CD14-positive monocyte (primary cell): ENCODE measurements around the gene PPTC7. TPM values are rescaled to one million over a fixed set of nuclear protein-coding genes. Genes with fewer than 3 reads are reported as not detected.

Experiments
- DNase-seq, 3 donors: peaks; one replicate each; pipeline ENCODE4 v3.0.0-alpha.2; 2011 to 2022
- H2AFZ ChIP-seq: 2 replicates; pipeline ENCODE4 v1.6.0; 2012; ENCODE audit warnings: mild to moderate bottlenecking, low read depth, low read length, inconsistent platforms; ENCODE audit not compliant: insufficient read depth, poor library complexity, severe bottlenecking
- H3K27ac ChIP-seq, 2 donors: 1 replicate in 1 of 2; 2 replicates in 1 of 2; pipeline ENCODE4 v1.5.1; 2012 to 2013; ENCODE audit warnings: low read length in 2 of 2, control low read depth in 1 of 2, inconsistent platforms in 1 of 2, low read depth in 1 of 2, mild to moderate bottlenecking in 1 of 2
- H3K27me3 ChIP-seq, 2 donors: one replicate each; pipeline versions ENCODE4 v1.6.0 to v1.6.1; 2011 to 2013; ENCODE audit warnings: low read length in 2 of 2; ENCODE audit not compliant: control insufficient read depth in 2 of 2, insufficient read depth in 2 of 2
- H3K36me3 ChIP-seq, 2 donors: replicated peaks in 1 of 2; 1 replicate in 1 of 2; 2 replicates in 1 of 2; pipeline versions ENCODE4 v1.5.1 to v1.6.1; 2012 to 2013; ENCODE audit warnings: low read length in 2 of 2, control low read depth in 1 of 2, inconsistent platforms in 1 of 2, mild to moderate bottlenecking in 1 of 2; ENCODE audit not compliant: insufficient read depth in 2 of 2, control insufficient read depth in 1 of 2
- H3K4me1 ChIP-seq, 2 donors: 1 replicate in 1 of 2; 2 replicates in 1 of 2; pipeline versions ENCODE4 v1.5.1 to v1.6.1; 2012 to 2013; ENCODE audit warnings: low read length in 2 of 2, control low read depth in 1 of 2, inconsistent platforms in 1 of 2, mild to moderate bottlenecking in 1 of 2, moderate library complexity in 1 of 2; ENCODE audit not compliant: insufficient read depth in 2 of 2, control insufficient read depth in 1 of 2
- H3K4me2 ChIP-seq: replicated peaks from 2 replicates; pipeline ENCODE3; 2012; ENCODE audit warnings: low read length, moderate library complexity, mild to moderate bottlenecking; ENCODE audit not compliant: poor library complexity, severe bottlenecking; ENCODE audit errors: extremely low read depth
- H3K4me3 ChIP-seq, 3 experiments: fragments of 200-600 bp in 1 of 3; sonication (generic) in 1 of 3; replicated peaks in 1 of 3; 1 replicate in 2 of 3; 2 replicates in 1 of 3; pipeline ENCODE4 v1.5.1; 2011 to 2013; ENCODE audit warnings: low read length in 3 of 3, mild to moderate bottlenecking in 3 of 3, control low read depth in 2 of 3, low read depth in 2 of 3, inconsistent platforms in 1 of 3, moderate library complexity in 1 of 3
- H3K79me2 ChIP-seq: 2 replicates; pipeline ENCODE4 v1.6.0; 2012; ENCODE audit warnings: mild to moderate bottlenecking, control low read depth, inconsistent platforms, low read length, moderate library complexity; ENCODE audit not compliant: insufficient read depth
- H3K9ac ChIP-seq: 2 replicates; pipeline ENCODE4 v1.6.0; 2017; ENCODE audit warnings: low read length, mild to moderate bottlenecking; ENCODE audit not compliant: insufficient read depth, poor library complexity, severe bottlenecking
- H3K9me3 ChIP-seq, 2 donors: replicated peaks in 1 of 2; 1 replicate in 1 of 2; 2 replicates in 1 of 2; pipeline versions ENCODE4 v1.5.1 to v1.6.1; 2012 to 2013; ENCODE audit warnings: low read length in 2 of 2, control low read depth in 1 of 2; ENCODE audit not compliant: control insufficient read depth in 1 of 2, insufficient read depth in 1 of 2
- H4K20me1 ChIP-seq: 2 replicates; pipeline ENCODE4 v1.6.0; 2012; ENCODE audit warnings: mild to moderate bottlenecking, low read length, control low read depth, moderate library complexity; ENCODE audit not compliant: insufficient read depth
- H3K27ac Mint-ChIP-seq, 7 donors: one replicate each; pipeline ENCODE4 v1.8.0; 2020; ENCODE audit warnings: mild to moderate bottlenecking in 7 of 7, mixed read lengths in 7 of 7, moderate library complexity in 6 of 7, inconsistent platforms in 2 of 7
- H3K27me3 Mint-ChIP-seq, 3 donors: one replicate each; pipeline ENCODE4 v1.8.0; 2021 to 2022; ENCODE audit warnings: low read depth in 3 of 3, mild to moderate bottlenecking in 3 of 3, mixed read lengths in 3 of 3, moderate library complexity in 3 of 3, inconsistent platforms in 1 of 3
- H3K36me3 Mint-ChIP-seq, 2 donors: one replicate each; pipeline ENCODE4 v1.8.0; 2020; ENCODE audit warnings: mixed read lengths in 2 of 2, inconsistent platforms in 1 of 2, mild to moderate bottlenecking in 1 of 2
- H3K4me1 Mint-ChIP-seq: one replicate; pipeline ENCODE4 v1.8.0; 2020; ENCODE audit warnings: mild to moderate bottlenecking, mixed read lengths
- H3K4me3 Mint-ChIP-seq, 2 donors: one replicate each; pipeline ENCODE4 v1.8.0; 2020; ENCODE audit warnings: mild to moderate bottlenecking in 2 of 2, mixed read lengths in 2 of 2, moderate library complexity in 1 of 2
- H3K9me3 Mint-ChIP-seq, 7 donors: one replicate each; pipeline ENCODE4 v1.8.0; 2020 to 2022; ENCODE audit warnings: mixed read lengths in 7 of 7, mild to moderate bottlenecking in 6 of 7, moderate library complexity in 6 of 7, inconsistent platforms in 2 of 7
- CTCF ChIP-seq: fragments of 200-600 bp; IDR thresholded peaks from one replicate; pipeline ENCODE4 v1.8.0; 2022; ENCODE audit warnings: antibody characterized with exemption, mild to moderate bottlenecking
- WGBS: methylation state at CpG from one replicate; pipeline ENCODE4 v1.1.5; 2013; ENCODE audit warnings: missing lambda C conversion rate; ENCODE audit not compliant: insufficient coverage; 5-methylcytosine and 5-hydroxymethylcytosine counted together
- intact Hi-C, 2 donors: fragments of 100-400 bp; cut with micrococcal nuclease; formaldehyde crosslinking; loops; one replicate each; pipeline versions ENCODE4 v1.15.0 to v1.15.1; 2023
- polyA plus RNA-seq, 3 donors: library from polyadenylated mRNA; depleted of rRNA in 1 of 3; unstranded in 2 of 3; stranded (reverse) in 1 of 3; fragments of 300-500 nt in 2 of 3; fragments of >200 nt in 1 of 3; fragmentation: Illumina TruSeq in 2 of 3; gene quantifications; 1 replicate in 2 of 3; 2 replicates in 1 of 3; pipeline ENCODE4 v1.2.3, GENCODE V29; 2012 to 2021

The PPTC7 gene
- polyA plus RNA-seq, 3 donors = 11.6 to 36.5 (median 15.1) TPM

GRCh38 chr12:110534811-110535210, 48.3 kb downstream of the PPTC7 start:
- Histone ChIP-seq H3K4me3 (no peak overlapping the region), H3K4me1 (no peaks in the 10 kb centered on the region), H3K27ac (no peak overlapping the region), H3K27me3 (no peaks in the 10 kb centered on the region), H3K9me3 (no peaks in the 10 kb centered on the region), H3K79me2 (peaks cover 16% of the 10 kb centered on the region), H3K4me2 (no peak overlapping the region), H2AFZ (no peak overlapping the region), H4K20me1 (peaks cover 82% of the 10 kb centered on the region), H3K9ac (no peak overlapping the region), H3K36me3 (peaks cover 76 to 97% of the 10 kb centered on the region in 2 donors)
- Mint-ChIP-seq H3K27ac (no peak overlapping the region), H3K9me3 (no peaks in the 10 kb centered on the region), H3K36me3 (peaks cover 71 to 90% of the 10 kb centered on the region in 2 donors), H3K4me1 (peaks cover 2% of the 10 kb centered on the region), H3K4me3 (no peak overlapping the region), H3K27me3 (no peaks in the 10 kb centered on the region)
- TF ChIP-seq CTCF = no peak
- no peak for DNase-seq
- WGBS = no CpG with 5 or more reads among the region's 6 CpGs
- intact Hi-C loops = no loop called here

- Histone ChIP-seq H3K9ac (no peak overlapping the region), H3K9me3 (no peaks in the 10 kb centered on the region), H3K4me2 (no peak overlapping the region), H3K27ac (no peak overlapping the region), H3K79me2 (peaks cover 10% of the 10 kb centered on the region), H4K20me1 (peaks cover 74% of the 10 kb centered on the region), H3K27me3 (no peaks in the 10 kb centered on the region), H3K36me3 (peaks cover 67 to 91% of the 10 kb centered on the region in 2 donors), H3K4me1 (no peaks in the 10 kb centered on the region), H2AFZ (no peak overlapping the region), H3K4me3 (no peak overlapping the region)
- Mint-ChIP-seq H3K4me1 (no peaks in the 10 kb centered on the region), H3K27ac (peak overlapping the region in 1 of 7 donors; percentile 60), H3K9me3 (no peaks in the 10 kb centered on the region), H3K36me3 (peaks cover 66 to 87% of the 10 kb centered on the region in 2 donors), H3K4me3 (no peak overlapping the region), H3K27me3 (peaks cover 0 to 3% (median 0%) of the 10 kb centered on the region in 3 donors)
- no CpG with 5 or more reads among the region's 6 CpGs for WGBS
- TF ChIP-seq CTCF = no peak
- DNase-seq = no peak
- intact Hi-C loops = no loop called here
Observed at GRCh38 chr12:110533607-110534006, 49.5 kb downstream of the PPTC7 start.
